Head of caudate nucleus (tissue), 42 donors: ENCODE data around the gene LOC101059915.
A peak's percentile ranks its signal among the peaks of the same experiment; 100 is the strongest.
"Not testable (repeated sequence)": the region's sequence is repeated elsewhere in the genome, so short reads cannot be mapped to it uniquely, and the experiment has no call there.

Source experiments
- DNase-seq, 42 donors: peaks; one replicate each; pipeline versions ENCODE4 v3.0.0 to v3.0.0-alpha.2; 2020 to 2021; ENCODE audit warnings: mixed read lengths in 7 of 42
- intact Hi-C: fragments of 100-400 bp; cut with DNase I; formaldehyde crosslinking; loops from one replicate; pipeline ENCODE4 v1.15.0; 2022

LOC101059915 gene

DNA sequence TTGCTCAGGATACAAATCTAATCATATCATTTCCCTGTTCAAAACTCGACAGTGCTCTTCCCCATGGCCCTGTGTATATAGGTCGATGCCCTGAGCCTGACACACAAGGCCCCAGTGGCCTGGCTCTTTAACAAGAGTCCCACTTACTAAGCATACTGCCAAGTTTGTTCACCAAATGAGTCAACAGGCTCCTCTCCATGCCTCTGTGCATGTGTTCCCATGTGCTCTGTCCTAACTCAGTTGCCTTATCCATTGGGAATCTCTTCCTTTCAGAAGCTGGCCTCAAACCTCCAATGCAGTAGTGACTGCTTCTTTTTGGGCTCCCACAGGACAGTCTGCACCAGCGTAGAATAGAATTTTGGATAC is 30.1 kb upstream of the LOC101059915 start:
- intact Hi-C loops, result no loop called here
- no peak for DNase-seq

DNA sequence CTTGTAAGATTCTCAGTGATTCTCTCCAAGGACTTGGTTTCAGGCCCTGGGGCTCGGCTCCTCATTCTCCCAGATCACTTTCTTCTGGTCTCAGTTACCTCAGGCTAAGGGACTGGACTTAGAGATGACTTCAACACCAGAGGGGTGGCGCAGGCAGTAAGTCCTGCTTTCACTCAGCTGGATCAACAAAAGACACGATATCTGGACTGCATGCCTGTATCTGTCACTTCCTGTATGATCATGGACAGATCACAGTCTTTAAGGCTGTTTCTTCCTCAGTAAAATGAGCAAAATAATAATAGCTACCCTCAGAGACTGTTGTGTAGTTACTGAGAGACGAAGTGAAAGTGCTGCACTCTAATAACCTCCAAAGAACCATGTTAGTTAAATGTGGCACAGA is 29.5 kb upstream of the LOC101059915 start:
- peak in 1 of 42 donors; percentile 23 for DNase-seq
- intact Hi-C loops, result no loop called here

DNA sequence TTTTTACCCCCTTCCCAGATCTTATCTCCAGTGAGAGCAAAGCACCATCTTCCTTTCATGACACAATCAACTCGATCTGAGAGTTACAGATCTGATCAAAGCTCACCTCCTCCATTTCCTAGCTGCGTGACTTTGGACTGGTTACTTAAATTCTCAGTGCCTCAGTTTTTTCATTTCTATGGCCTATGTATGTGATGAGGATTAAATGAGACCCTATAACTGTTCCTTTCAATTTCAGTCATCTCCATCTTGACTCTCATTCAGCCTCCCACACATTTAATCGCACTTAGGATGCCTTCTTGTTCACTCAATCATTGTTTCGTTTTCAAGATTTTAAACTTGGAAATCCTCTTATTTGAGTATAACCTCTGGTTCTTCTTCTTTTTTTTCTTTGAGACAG is 28.9 kb upstream of the LOC101059915 start:
- intact Hi-C loops, result no loop called here
- no peak for DNase-seq

DNA sequence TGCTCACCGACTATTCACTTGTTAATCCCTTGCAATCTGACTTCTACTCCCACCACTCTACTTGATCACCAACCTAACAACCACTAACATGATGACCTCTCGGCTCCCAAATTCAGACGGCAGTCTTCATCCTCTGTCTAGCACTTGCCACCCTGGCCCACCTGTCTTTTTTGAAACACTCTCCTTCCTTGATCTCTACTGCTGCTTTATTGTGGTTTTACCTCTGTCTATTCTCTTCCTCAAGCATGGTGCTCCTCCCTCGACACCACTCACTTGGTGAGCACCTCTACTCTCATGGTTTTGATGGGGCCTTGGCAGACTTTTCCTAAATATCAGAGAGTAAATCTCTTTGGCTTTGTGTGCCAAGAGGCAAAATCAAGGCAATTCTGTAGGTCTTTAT is 27.3 kb upstream of the LOC101059915 start:
- intact Hi-C loops, result no loop called here
- DNase-seq, result no peak

DNA sequence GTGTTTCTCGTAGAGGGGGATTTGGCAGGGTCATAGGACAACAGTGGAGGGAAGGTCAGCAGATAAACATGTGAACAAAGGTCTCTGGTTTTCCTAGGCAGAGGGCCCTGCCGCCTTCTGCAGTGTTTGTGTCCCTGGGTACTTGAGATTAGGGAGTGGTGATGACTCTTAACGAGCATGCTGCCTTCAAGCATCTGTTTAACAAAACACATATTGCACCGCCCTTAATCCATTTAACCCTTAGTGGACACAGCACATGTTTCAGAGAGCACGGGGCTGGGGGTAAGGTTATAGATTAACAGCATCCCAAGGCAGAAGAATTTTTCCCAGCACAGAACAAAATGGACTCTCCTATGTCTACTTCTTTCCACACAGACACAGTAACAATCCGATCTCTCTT is 22.9 kb upstream of the LOC101059915 start:
- intact Hi-C loops, DNase-seq: not testable (repeated sequence)

DNA sequence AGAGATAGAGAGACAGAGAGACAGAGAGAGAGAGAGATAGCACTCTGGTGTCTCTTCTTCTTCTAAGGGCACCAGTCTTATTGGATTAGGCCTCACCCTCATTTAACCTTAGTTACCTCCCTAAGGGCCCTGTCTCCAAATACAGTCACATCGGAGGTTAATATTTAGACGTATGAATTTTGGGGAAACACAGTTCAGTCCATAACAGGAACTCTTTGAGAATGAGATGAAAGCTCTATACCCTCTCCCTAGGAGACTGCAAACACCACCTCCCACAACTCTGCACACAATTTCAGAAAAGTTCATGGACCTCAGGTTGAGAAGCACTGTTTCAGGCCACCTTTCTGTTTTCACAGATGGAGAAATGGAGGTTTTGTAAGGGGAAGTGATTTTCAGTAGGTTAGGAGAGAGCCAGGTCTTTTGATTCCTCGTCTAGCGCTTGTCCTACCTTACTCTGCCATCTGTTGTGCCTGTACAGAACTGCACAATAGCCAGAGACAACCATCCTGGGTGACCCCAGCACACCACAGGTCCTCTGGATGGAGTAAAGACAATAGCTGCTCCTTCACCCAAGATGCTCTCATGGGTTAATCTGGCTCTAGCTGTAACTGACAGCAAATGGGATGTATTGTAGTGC is 16.9 kb upstream of the LOC101059915 start:
- peak in 1 of 42 donors; percentile 0 for DNase-seq
- intact Hi-C loops, result no loop called here

DNA sequence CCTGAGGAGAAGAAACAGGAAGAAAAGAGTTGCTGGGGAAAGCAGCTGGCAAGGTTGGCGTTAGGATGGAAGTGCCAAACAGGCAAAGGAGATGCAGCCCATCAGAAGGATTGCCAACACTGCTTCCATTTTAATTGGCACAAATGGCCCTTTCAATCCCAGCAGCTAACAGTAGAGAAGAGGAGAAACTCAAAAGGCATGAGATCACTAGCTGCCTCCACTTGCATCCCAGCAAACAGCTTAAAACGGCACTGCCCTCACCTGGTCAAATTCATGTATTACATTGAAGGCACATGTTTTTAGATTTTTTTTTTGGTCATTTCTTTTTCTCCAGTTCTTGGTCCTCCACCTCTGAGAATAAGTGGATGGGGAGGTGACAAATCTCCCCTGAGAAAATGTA is 14.9 kb upstream of the LOC101059915 start:
- DNase-seq, result peak in 29 of 42 donors; percentile 13 to 74 (median 47)
- intact Hi-C loops, result no loop called here

DNA sequence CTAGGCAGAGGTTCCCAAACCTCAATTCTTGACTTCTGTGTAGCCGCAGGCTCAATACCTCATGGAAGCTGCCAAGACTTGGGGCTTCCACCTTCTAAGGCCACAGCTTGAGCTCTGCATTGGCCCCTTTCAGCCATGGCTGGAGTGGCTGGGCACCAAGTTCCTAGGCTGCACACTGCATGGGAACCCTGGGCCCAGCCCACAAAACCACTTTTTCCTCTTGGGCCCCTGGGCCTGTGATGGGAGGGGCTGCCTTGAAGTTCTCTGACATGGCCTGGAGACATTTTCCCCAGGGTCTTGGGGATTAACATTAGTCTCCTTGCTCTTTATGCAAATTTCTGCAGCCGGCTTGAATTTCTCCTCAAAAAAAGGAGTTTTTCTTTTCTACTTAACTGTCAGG is 14.0 kb upstream of the LOC101059915 start:
- intact Hi-C loops, result no loop called here

DNA sequence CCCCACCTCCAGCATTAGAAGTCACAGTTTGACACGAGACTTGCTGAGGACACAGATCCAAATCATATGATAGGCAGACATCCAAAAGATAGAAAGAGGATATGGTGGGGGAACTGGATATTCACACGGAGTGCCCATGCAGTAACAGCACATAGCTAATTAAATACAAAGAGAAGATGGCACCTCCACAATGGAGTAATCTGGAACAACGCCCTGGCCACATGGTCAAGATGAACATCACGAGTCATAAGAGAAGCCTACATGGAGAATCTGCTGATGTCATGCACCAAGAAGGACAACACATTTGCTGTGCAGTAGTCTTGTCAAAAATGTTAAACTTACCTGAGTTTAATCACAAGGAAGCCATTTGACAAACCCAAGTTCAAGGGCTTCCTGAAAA is 10.1 kb upstream of the LOC101059915 start:
- no peak for DNase-seq
- intact Hi-C loops, result no loop called here

More for the DNA sequence above, 14.0 kb upstream of the LOC101059915 start:
- DNase-seq, result peak in 1 of 42 donors; percentile 1

DNA sequence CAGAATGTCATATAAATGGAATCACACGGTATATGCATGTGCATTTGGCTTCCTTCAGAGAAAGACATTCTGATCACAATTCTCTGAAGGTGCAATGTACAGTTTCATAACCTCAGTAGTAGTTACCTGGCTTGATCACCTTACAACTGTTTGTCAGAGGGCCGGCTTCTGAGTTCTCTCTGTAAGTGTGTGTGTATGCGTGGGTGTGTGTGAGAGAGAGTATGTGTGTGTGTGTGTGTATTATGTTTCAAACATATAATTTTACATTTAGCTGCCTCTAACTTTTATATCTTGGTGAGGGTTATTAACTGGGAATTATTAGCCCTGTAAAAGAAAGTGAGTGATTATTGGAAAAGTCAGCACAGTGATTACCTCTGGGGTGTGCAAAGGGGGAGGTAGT is 8.0 kb upstream of the LOC101059915 start:
- peak in 4 of 42 donors; percentile 1 to 40 (median 24) for DNase-seq
- intact Hi-C loops, result no loop called here

DNA sequence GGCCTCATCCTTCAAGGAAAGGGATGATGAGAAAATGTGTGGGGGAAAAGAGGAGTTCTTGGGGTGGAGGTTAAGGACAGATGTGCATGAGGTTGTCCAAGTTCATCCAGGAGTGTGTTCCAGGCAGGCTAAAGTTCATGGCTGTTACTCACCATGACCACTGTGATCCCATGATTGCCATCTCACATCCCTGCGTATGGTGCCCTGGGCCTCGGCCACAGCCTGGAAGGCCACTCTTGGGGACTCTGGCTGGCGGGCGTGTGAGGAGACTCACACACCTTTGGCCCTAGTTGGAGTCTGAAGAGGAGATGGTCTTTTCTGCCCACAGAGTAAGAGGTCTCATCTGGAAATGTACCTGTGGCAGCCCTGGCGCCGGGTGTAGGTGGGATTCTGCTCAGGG is 7.4 kb upstream of the LOC101059915 start:
- intact Hi-C loops, result no loop called here
- DNase-seq, result no peak

DNA sequence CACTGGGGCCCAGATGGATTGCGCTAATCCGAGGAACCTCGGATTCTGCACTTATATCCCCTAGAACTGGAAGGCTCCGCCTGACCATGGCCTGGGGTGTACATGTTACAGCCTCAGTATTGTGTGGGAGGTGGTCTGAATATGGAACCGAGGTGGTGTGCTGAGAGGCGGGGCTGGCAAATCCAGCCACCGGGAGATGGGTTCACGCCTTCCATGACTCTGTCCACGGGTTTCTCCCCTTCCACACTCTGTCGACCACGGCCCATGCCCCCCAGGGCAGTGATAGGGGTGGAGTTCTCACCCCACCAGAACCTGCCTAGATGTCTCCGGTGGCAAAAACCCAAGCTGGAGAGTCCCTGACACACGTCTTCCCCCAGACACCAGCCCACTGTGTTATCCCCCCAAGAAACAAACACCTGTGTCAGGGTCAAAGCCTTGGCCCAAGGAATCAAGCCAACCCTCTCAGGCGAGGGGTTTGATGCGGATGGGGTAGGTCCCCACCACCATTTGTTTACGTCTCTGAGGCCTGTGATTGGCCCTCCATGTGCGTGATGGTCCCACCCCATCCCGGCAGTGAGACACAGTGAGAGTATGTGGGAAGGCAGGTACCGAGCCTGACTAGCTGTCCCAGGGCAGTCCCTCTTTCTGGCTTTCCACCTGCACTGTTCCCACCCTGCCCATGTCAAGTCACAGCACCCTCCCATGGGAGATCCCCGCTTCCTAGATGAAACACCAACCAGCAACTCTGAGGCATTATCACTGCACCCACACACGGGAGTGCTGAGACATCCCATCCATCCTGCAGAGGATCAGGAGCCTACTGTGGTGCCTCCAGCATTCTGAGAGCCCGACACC is 6.6 kb upstream of the LOC101059915 start:
- intact Hi-C loops, result no loop called here
- DNase-seq, result peak in 7 of 42 donors; percentile 6 to 49 (median 16)

DNA sequence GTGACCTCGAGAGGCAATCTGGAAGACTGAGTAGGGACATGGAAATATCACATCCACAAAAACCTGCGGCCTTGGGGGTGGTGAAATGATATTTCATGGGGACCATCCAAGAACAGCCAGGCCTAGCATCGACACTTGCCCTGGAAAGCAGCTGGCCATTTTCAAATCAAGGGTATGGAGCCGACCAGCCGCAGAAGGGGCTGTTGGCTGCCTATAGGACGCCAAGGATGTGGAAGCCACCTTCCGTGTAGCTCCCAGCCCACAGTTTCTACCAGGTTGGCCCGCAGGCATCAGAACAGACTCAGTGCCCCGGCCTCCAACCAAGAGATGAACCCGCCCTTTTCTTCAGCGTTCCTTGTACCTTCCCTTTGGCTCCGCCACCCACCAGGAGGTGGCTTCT is 5.4 kb upstream of the LOC101059915 start:
- no peak for DNase-seq
- intact Hi-C loops, result no loop called here

DNA sequence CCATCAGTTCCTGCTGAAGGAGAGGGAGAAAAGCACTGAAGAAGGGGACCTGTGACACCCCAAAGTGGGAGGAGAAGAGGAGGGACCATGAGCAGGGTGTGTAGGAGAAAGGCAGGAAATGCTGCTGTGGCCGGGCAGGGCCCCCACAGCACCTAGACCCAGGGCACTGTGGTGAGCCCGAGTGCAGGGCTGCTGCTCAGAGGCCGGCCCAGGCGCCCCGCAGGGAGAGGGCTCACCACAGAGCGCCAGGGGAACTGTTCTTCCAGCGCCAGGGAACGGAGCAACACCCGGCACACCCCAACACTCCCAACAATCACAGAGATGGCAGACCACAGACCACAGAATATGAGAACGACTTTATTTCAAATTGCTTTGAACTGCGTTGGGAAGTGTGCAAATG is 4.7 kb upstream of the LOC101059915 start:
- DNase-seq, intact Hi-C loops: not testable (repeated sequence)

DNA sequence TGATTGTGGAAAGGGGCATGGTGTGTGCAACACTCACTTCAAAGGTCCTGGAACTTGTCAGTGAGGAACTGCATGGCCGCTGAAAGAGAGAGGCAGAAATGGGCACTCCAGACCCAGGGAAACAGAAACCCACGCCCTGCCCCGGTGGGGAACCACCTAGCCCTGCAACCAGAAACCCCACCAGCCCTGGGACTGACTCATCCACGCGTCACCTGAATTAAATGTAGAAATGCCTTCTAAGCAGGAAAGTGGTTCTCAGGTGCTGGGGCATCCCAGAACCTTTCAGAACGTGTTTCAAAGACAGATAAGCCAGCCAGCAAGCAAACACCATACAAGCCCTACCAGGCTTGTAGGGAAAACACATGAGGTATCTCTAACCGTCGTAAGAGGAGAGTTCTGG is 4.1 kb upstream of the LOC101059915 start:
- not testable (repeated sequence) for DNase-seq

DNA sequence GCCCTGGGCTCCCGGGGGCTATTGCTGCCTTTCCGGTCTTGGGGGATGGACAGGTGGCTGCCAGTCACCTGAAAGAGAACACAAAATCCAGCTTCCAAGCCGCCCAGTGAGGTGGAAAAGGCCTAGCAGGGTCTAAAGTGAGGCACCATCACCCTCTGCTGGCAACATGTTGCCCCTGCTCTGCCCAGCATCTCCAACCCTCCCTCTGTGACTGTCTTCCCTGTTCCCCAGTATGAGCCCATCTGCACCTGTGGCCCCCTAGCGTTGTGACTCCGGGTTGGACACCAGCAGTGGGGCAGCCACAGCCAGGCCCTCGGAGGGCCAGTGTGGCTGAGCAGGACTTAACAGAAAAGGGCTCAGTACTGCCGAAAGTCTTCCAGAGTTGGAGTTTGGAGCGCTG is 3.1 kb upstream of the LOC101059915 start:
- intact Hi-C loops, result not testable (repeated sequence)
- DNase-seq, result peak in 6 of 42 donors; percentile 3 to 28 (median 14)

More for the DNA sequence above, 4.1 kb upstream of the LOC101059915 start:
- intact Hi-C loops, result not testable (repeated sequence)

DNA sequence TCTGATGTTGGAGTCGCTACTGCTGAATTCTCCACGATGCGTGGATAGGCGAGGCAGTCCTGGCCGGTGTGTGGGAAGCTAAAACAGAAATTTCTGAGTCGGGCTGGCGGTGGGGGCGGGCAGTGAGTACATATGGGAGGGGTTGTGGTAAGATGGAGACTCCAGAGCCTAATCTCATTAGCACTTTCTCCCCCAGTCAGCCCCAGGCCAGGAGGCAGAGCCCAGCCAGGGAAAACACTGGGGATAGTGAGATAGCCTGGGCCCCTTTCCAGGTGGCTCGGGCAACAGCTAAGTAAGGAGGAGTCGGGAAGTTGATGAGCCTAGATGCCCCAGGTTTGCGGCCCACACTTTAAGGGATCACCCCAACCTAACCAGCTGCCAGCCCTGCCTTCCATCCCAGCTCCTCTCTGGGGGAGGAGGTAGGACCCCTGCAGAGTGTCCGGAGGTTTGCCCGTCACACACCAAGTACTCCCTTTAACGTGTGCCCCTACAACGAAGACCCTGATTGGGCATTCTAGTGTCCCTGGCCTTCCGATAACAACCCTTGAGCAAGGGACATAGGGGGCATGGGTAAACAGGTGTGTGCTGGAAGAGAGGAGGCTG is 2.4 kb upstream of the LOC101059915 start:
- no peak for DNase-seq
- intact Hi-C loops, result no loop called here

DNA sequence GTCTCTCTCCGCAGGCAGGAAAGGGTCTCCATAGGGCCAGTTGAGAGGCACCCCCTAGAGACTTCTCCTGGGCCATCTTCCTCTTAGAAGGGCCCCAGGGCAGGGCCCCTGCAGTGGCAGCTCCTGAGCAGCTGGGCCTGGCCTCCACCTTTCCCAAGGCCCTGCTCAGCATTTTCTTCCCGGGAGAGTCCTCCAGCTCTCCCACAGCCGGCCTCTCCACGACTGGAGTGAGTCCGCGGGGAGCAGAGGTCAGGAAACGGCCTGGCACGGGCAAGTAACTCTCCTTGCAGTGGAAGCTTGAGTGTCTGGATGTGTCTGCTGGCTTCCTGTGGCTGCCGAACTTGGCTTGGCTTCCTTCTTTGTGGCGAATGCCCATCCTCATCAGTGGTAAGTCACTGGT is 1.6 kb upstream of the LOC101059915 start:
- no peak for DNase-seq
- intact Hi-C loops, result no loop called here

DNA sequence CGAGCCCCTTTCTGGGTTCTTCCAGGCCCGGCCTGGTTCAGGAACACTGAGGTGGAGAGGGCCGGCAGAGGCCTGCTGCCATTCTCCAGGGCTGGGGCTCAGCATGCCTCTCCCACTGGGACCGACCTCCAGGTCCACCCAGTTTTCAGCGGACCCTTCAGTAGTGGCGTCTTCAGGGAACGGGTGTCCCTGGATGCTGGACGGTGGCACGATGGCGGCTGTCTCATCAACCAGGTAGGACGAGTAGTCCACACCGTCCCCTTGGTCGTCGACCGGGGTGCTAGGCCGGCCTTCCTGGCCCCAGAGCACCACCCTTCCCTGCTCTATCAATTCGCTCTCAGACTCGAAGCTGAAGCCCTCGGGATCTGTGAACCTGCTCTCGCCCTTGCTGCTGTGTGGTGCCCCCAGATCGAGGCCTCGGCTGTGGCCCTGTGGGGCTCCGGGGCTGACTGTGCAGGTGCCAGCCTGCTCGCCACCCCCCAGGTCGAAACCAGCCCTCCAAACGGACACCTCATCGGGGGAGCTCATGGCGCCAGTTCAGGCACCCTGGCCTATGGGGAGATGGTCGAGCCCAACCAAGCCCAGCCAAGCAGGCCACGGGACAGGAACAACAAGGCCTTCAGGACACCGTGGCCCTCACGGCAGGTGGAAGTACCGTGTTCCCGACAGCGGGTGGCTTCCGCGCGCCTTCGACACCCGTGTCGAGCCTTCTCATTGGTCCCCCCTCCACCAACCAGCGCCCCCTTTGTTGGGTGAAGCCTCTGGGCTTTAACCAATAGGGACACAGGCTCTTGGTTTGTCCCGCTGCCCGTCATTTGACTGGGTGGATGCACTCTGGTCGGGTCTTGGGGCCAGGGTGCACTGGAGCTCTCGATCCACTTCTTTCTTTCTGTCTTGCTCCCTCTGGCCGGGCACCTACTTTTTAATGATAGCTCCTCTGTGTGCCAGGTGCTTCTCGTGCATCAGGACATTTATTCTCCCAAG is 814 bp upstream of the LOC101059915 start:
- intact Hi-C loops, result no loop called here
- no peak for DNase-seq
